Kidney glomerular epithelial cell (primary cell): ENCODE results near the gene ZNF26.
"Not testable (repeated sequence)": the region's sequence is repeated elsewhere in the genome, so short reads cannot be mapped to it uniquely, and the experiment has no call there.

Experiments
- DNase-seq: peaks from one replicate; lab custom pipeline; 2025; lab: John Stamatoyannopoulos, UW

The ZNF26 gene

DNA sequence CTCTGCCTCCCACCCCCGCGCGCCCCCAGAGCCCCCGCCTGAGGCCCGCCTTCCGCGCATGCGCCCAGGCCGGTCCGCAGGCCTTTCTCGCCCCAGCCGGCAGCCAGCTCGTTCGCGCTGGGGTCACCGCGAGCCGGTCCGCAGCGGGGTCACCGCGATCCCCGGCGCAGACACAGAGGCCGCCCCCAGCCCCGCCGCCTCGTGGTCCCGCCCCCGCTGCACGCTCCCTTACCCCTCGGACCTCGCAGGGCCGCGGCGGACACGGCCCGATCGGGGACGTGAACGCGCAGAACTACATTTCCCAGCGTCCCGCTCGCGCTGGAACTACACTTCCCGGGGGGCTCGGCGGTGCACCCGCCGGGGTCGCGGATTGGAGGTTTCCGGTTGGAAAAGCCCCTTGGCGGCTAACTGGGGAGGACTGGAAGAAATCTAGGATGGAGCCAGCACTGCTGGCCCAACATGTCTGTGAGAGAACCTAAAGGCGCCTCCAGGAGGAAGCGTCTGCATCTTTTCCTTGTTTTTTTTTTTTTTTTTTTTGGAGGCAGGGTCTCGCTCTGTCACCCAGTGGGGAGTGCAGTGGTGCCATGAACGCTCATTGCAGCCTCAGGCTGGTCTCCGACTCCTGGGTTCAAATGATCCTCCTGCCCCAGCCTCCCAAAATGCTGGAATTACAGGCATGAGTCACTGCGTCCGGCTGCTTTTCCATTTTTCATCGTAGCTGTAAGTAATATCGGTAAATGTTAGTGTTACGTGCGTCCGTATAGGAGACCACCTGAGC, 30.0 kb upstream of the ZNF26 start, which contains the start of gene ZNF605:
ZNF605 (minus strand) TSS at position 296 of the 778 bp plus-strand sequence. CDS start 10,671 bp downstream, outside the sequence.
- DNase-seq: peak; percentile 82

DNA sequence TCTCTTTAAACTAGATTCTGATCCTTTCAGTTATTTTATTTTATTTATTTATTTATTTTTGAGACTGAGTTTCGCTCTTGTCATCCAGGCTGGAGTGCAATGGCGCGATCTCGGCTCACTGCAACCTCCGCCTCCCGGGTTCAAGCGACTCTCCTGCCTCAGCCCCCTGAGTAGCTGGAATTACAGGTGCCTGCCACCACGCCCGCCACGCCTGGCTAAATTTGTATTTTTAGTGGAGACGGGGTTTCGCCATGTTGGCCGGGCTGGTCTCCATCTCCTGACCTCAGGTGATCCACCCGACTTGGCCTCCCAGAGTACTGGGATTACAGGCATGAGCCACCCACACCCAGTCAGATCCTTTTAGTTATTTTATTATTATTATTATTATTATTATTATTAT, 24.4 kb upstream of the ZNF26 start:
- DNase-seq: not testable (repeated sequence)

DNA sequence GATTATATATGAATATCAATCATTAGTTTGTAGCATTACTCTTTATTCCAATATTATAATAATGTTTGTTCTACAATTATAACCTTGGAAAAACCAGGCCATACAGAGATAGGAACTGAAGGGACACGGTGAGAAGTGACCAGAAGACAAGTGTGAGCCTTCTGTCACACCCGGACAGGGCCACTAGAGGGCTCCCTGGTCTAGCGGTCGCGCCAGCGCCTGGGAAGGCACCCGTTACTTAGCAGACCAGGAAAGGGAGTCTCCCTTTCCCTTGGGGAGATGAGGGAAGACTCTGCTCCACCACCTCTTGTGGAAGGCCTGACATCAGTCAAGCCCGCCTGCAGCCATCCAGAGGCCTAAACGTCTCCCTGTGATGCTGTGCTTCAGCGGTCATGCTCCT, 22.2 kb upstream of the ZNF26 start:
- DNase-seq: not testable (repeated sequence)

DNA sequence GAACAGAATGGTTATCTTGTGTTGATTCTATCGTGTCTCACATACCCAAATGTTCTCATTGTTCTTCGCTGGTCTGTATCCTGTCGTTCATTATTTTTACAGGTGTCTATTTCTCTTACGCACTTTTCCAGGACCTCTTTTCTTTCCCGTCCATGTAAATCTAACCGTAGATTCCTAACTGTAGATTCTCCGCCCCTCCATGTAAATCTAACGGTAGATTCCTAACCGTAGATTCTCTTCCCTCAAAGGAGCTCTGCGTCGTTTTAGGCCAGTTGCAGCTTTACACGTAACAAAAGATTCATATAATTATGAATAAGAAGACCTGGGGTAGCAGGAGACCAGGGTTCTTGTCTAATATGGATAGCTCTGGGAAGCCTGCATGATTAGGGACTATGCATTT, 20.4 kb upstream of the ZNF26 start:
- no peak for DNase-seq

DNA sequence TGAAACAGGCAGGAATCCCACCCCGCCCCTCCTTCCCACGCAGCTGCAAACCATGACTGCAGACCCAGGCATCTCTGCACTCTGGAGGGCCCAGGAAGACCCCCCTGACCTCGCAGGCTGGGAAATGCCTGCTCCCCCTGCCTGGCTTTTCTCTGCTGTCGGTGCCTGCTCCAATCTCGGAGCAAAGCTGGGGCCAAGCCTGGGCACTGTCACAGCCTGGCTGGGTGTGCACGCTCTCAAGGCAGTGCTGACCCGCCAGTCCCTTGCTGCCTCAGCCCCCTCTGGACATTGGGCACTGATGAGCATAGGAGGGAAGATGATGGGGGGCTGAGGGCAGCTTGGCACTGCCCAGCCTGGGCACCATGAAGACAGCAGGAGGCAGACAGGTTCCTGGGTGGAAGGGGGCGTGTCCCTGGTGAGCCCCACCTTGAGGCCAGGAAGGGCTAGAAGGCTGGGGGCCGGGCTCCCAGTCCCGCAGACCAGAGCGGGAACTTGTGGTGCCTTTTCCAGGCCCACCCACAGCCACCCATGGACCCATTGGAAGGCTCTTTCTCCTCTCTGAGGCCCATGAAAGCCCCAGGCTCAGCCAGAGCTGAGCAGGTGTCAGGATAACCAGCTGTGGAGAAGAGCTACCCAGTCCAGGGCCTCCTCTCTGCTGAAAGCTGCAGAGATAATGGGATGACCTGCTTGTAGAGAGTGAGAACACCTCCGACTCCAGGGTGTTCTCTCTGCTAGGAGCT, 19.3 kb upstream of the ZNF26 start:
- DNase-seq: no peak

DNA sequence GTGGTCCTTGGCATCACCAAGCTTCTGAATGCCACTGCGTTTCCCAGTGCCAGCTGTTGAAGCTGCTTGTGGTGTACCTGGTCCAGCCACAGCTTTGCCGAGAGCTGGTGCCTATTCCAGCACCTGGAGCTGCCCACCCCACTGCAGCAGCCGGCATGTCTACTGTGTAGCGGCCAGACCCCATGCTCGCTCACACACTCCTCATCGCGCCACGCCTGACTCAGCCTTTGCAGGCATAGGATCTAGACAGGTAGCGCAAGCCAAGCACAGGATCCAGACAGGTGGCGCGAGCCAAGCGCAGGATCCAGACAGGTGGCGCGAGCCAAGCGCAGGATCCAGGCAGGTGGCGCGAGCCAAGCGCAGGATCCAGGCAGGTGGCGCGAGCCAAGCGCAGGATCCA, 18.4 kb upstream of the ZNF26 start:
- no peak for DNase-seq

DNA sequence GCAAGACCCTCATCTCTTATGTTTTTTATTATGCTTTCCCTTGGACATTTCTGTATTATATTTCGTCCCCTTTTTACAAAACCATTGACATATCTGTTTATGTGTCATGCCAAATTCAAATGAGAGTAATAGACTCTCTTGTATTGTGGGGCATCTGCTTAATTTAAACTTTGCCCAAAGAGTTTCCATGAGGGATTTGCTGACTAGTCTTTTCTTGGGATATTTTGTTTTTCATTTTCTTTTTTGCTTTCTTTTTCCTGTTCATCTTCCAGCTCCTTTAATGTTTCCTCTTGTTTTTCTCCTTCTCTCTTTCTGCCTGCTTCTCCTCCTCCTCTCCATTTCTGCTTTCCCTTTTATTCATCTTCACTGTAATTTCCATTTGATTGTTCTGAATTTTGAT, 13.8 kb upstream of the ZNF26 start:
- no peak for DNase-seq

DNA sequence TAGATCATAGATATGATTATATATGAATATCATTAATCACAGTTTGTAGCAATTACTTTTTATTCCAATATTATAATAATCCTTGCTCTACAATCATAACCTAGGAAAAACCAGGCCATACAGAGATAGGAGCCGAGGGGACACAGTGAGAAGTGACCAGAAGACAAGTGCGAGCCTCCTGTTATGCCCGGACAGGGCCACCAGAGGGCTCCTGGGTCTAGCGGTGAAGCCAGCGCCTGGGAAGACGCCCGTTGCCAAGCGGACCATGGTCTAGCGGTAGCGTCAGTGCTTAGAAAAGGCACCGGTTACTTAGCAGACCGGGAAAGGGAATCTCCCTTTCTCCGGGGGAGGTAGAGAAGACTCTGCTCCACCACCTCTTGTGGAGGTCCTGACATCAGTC, 9.3 kb upstream of the ZNF26 start:
- DNase-seq: not testable (repeated sequence)

DNA sequence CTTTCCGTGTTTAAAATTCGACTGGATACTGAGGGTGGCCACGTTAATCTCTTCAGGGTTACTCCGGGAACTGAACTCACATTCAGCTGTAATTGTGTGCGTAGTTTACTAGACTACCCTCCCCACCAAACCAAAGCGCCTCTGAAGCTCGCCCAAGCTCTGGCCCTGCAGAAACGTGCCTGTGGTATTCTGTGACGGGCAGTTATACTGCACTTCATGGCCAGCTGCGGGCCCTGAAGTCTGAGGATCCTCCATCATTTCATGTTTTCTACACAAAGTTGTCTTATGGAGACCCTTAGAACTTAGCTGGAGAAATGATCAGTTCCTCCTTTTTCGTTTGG, 688 bp downstream of the ZNF26 start:
- no peak for DNase-seq

DNA sequence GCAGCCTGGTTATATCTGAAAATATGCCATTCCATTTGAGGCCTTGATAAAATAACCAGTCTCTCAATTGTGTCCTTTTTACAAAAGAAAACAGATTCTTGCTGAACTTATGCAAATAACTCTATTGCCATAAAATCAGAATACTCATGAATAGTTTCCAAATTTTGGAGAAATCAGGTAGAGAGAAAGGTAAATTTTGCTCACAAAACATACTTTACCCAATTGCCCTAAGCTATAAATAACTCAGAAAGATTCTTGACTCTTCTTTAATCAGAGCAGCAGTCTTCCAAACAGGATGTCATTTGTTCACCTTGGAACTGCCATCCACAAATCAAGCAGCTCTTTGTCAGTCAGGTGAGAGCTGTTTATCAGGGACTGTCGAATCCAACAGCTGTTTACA, 12.6 kb downstream of the ZNF26 start:
- no peak for DNase-seq

DNA sequence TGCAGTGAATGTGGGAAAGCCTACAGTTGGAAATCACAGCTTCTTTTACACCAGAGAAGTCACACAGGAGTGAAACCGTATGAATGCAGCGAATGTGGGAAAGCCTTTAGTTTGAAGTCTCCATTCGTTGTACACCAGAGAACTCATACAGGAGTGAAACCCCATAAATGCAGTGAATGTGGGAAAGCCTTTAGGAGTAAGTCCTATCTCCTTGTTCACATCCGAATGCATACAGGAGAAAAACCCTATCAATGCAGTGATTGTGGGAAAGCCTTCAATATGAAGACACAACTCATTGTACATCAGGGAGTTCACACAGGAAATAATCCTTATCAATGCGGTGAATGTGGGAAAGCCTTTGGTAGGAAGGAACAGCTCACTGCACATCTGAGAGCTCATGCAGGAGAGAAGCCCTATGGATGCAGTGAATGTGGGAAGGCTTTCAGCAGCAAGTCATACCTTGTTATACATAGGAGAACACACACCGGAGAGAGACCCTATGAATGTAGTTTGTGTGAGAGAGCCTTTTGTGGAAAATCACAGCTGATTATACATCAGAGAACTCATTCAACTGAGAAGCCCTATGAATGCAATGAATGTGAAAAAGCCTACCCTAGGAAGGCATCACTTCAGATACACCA, 24.6 kb downstream of the ZNF26 start:
- no peak for DNase-seq

DNA sequence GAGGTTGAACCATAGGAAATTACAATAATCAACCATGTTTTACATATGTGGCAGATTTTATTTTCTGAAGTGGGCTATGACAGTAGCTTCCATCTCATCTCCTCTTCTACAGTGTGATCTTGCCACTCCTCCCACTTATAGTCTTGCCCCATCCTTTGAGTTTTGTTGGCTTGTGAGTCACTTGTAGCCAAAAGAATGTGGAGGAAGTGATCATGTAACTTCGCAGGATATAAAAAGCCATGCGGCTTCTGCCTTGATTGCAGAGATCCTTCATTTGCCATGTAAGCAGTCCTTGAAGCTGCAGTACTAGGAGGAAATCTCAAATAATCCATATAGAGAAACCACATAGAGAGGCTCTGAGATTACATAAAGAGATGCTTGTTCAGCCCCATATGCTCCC, 37.4 kb downstream of the ZNF26 start:
- DNase-seq: no peak

DNA sequence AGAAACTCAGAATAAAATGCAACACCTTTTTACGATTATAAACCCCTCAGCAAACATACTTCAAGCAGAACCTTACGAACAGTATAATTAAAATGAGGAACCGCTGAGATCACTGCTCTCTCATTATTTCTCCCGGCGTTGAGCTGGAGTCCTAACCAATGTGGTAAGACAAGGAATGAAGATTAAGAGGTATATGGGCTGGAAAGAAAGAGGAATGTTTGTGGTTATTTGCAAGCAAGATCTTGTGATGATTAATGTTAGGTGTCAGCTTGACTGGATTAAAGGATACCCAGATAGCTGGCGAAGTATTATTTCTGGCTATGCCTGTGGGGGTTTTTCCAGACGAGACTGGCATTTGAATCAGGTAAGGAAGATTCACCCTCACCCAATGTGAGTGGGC, 40.8 kb downstream of the ZNF26 start:
- DNase-seq: no peak

DNA sequence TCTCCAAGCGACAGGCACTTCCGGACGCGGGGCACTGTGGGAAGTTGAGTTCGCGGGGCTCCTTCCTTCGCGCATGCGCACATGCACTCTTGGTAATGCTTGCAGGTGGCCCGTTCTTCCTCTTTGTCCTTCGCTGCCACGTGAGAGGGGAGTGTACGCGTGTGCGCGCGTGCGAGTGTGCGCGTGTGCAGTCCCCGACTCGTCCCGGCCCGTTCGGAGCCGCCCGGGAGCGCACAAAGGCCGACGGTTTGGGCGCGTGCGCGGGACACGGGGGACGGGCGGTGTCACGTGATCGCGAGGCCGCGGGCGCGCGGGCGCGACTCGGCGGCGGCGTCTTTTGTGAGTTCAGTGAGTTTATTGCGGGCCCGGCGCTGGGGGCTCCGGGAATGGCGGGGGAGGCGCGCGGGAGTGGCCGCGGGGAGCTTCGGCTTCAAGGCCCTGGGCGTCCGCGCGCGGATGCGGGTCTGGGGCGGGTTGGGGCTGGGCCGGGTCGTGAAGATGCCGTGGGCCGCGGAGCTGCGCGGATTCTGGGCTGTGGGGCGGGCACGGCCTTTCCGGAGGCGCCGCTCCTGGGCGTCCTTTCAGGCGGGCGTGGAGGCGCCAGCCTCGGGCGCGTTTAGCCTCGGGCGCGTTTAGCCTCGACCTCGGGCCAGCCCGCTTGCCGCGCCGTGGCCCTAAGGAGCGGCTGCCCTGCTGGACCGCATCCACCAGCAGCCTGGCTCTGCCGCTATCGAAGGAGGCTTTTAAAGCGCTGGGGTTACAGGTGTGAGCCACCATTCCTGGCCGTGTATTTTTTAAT, 51.2 kb downstream of the ZNF26 start, which contains the start of gene ZNF84:
ZNF84 (plus strand) TSS at position 303 of the 799 bp plus-strand sequence. CDS start 3,959 bp downstream, outside the sequence.
- peak; percentile 95 for DNase-seq

DNA sequence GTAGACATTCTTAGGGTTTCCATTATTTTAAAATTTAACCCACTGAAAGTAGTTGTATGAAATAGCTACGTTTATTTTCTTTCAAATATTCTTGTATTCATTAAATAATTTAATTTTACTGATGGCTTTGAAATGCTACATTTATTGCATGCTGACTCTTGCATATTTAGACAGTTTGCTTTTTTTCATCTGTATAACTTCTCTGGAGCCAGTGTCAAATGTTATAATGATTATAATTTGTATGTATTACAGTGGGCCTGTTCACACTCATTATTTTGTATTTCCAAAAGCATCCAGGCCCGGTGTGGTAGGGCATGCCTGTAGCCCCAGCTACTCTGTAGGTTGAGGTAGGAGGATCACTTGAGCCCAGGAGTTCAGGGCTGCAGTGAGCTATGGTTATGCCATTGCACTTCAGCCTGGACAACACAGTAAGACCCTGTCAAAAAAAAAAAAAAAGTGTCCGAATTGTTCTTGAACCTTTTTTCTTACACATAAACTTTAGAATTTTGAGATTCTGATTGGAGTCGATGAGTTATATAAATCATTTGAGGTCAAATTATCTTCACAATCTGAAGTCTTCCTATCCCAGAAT, 52.0 kb downstream of the ZNF26 start:
- no peak for DNase-seq

DNA sequence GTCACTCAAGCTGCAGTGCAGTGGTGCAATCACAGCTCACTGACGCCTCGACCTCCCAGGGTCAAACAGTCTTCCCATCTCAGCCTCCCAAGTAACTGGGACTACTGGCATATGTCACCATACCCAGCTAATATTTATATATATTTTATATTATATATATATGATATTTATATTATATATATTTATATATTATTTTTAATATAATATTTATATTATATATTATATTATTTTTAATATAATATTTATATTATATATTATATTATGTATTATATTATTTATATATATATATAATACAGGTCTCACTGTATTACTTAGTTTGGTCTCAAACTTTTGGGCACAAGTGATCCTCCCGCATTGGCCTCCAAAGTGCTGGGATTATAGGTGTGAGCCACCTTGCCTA, 60.5 kb downstream of the ZNF26 start:
- DNase-seq: no peak

DNA sequence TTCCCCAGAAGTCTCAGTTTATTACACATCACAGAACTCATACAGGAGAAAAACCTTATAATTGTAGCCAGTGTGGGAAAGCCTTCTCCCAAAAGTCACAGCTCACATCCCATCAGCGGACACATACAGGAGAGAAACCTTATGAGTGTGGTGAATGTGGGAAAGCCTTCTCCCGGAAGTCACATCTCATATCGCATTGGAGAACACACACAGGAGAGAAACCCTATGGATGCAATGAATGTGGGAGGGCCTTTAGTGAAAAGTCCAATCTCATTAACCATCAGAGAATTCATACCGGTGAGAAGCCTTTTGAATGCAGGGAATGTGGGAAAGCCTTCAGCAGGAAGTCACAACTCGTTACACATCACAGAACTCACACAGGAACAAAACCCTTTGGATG, 71.3 kb downstream of the ZNF26 start:
- no peak for DNase-seq

DNA sequence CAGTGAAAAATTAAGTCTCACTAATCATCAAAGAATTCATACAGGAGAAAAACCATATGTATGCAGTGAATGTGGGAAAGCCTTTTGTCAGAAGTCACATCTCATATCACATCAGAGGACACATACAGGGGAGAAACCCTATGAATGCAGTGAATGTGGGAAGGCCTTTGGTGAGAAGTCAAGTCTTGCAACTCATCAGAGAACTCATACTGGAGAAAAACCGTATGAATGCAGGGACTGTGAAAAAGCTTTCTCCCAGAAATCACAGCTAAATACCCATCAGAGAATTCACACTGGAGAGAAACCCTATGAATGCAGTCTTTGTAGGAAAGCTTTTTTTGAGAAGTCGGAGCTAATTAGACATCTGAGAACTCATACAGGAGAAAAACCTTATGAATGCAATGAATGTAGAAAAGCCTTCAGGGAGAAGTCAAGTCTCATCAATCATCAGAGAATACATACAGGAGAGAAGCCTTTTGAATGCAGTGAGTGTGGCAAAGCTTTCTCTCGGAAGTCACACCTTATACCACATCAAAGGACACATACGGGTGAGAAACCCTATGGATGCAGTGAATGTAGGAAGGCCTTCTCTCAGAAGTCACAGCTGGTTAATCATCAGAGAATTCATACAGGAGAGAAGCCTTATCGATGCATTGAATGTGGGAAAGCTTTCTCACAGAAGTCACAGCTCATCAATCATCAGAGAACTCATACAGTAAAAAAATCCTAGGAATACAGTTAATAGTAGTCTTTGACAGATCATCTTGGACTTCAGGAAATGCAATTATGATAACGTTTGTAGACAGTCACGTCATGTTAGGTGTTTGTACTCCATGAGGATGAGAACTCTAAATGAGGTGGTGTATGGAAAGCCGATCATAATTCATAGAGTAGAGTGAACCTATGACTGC, 72.3 kb downstream of the ZNF26 start:
- no peak for DNase-seq

DNA sequence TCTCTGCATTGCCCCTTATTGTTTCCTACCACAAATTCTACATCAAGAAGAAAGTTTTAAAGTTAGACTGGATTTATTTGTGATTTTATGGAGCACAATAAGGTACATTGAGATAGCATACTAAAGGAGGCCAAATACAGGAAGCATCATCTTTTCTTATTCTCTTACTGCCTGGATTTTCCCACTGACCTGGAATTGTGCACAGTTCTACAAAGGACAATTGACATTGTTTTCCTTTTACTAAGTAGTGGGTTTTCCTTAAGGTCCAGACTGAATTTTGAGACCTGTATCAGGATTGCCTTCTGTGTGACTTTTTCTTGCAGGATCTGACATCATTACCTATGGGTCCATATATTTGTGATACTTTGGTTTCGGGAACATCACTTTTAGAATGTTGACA, 75.8 kb downstream of the ZNF26 start:
- DNase-seq: no peak

DNA sequence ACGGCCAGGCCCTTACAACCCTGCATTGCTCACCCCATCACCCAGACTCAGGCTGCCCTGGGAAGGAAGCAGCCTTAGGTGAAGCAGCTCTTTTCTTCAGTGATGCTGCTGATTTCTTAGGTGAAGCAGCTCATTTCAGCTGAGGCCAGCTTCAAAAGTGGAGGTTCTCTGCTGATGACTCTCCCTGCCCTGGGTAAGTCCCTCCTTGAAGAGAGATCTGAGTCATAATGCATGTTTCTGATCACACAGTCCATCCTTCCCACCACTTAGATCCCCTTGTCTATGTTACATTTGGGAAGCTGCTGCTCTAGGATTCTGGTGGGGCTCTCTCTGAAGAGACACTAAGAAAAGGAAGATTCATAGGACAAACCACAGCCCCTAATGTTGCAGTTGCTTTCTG, 77.4 kb downstream of the ZNF26 start:
- no peak for DNase-seq

DNA sequence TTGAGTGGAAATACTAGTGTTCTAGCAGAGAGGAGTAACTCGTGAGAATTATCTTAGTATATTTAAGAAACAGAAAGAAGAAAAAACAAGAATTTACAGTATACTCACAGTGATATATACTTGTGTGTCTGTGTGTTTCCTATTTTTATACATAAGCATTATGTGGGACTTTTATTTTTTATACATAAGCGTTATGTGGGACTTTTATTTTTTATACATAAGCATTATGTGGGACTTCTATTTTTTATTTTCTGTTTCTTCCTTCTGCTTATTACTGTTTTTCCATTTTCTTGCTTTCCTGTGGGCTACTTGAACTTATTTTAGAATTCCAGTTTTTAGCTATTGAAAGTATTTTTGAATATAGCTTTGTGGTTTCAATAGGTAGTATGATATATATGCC, 87.7 kb downstream of the ZNF26 start:
- DNase-seq: no peak
